Measurements from ENCODE around the gene RXYLT1.
A peak's percentile ranks its signal among the peaks of the same experiment; 100 is the strongest.
"Not testable (repeated sequence)": the region's sequence is repeated elsewhere in the genome, so short reads cannot be mapped to it uniquely, and the experiment has no call there.

RXYLT1 gene

GRCh38 chr12:63804746-63805145 lies 25.0 kb downstream of the RXYLT1 start:
- DNase-seq = no peak

GRCh38 chr12:63805704-63806672 lies 26.3 kb downstream of the RXYLT1 start:
- peak; percentile 60 for DNase-seq

- no peak for DNase-seq
These were observed 28.9 kb downstream of the RXYLT1 start for GRCh38 chr12:63808631-63809030.

- DNase-seq = no peak
These were observed 29.9 kb downstream of the RXYLT1 start for GRCh38 chr12:63809566-63809965.

- no peak for DNase-seq
These were observed 31.6 kb downstream of the RXYLT1 start for GRCh38 chr12:63811334-63811733.

- no peak for DNase-seq
These were observed 32.0 kb downstream of the RXYLT1 start for GRCh38 chr12:63811755-63812154.

GRCh38 chr12:63814146-63814772 lies 34.5 kb downstream of the RXYLT1 start:
- no peak for DNase-seq

- no peak for DNase-seq
These were observed 35.8 kb downstream of the RXYLT1 start for GRCh38 chr12:63815482-63815852.

GRCh38 chr12:63816031-63816430 lies 36.3 kb downstream of the RXYLT1 start:
- no peak for DNase-seq

- no peak for DNase-seq
These were observed 40.7 kb downstream of the RXYLT1 start for GRCh38 chr12:63820427-63820826.

- DNase-seq = no peak
These were observed 42.1 kb downstream of the RXYLT1 start for GRCh38 chr12:63821781-63822251.

GRCh38 chr12:63822352-63822751 lies 42.6 kb downstream of the RXYLT1 start:
- no peak for DNase-seq

GRCh38 chr12:63823040-63823439 lies 43.3 kb downstream of the RXYLT1 start:
- DNase-seq = no peak

GRCh38 chr12:63826006-63826585 lies 46.4 kb downstream of the RXYLT1 start:
- DNase-seq = peak; percentile 19

GRCh38 chr12:63828867-63829266 lies 49.2 kb downstream of the RXYLT1 start:
- DNase-seq = no peak

GRCh38 chr12:63836046-63836445 lies 56.3 kb downstream of the RXYLT1 start:
- DNase-seq = no peak

- no peak for DNase-seq
These were observed 57.2 kb downstream of the RXYLT1 start for GRCh38 chr12:63836936-63837335.

GRCh38 chr12:63838411-63838810 lies 58.7 kb downstream of the RXYLT1 start:
- DNase-seq = no peak

- no peak for DNase-seq
These were observed 61.3 kb downstream of the RXYLT1 start for GRCh38 chr12:63841011-63841410.

- no peak for DNase-seq
These were observed 61.9 kb downstream of the RXYLT1 start for GRCh38 chr12:63841571-63841970.

GRCh38 chr12:63842750-63843149 lies 63.0 kb downstream of the RXYLT1 start:
- DNase-seq = not testable (repeated sequence)

GRCh38 chr12:63843254-63843720 lies 63.6 kb downstream of the RXYLT1 start:
- no peak for DNase-seq

- peak; percentile 99 for DNase-seq
These were observed 64.1 kb downstream of the RXYLT1 start for GRCh38 chr12:63843721-63844390.
